Brain microvascular endothelial cell (primary cell): ENCODE data around the gene CREB1.
"Not testable (repeated sequence)": the region's sequence is repeated elsewhere in the genome, so short reads cannot be mapped to it uniquely, and the experiment has no call there.

Source experiments
- DNase-seq: peaks from one replicate; pipeline ENCODE4 v3.0.0-alpha.2; 2020
- H3K27ac ChIP-seq: fragments of 250-450 bp; sonication (Bioruptor Pico); 2 replicates; pipeline ENCODE4 v1.5.1; 2020; ENCODE audit warnings: mild to moderate bottlenecking, moderate library complexity
- H3K27me3 ChIP-seq: fragments of 250-450 bp; sonication (Bioruptor Pico); replicated peaks from 2 replicates; pipeline ENCODE4 v1.5.1; 2020; ENCODE audit warnings: mild to moderate bottlenecking
- H3K36me3 ChIP-seq: fragments of 250-450 bp; sonication (Bioruptor Pico); replicated peaks from 2 replicates; pipeline ENCODE4 v1.5.1; 2020; ENCODE audit warnings: mild to moderate bottlenecking
- H3K4me3 ChIP-seq: 2 replicates; pipeline ENCODE4 v1.5.1; 2011; ENCODE audit warnings: low read depth, mild to moderate bottlenecking, control low read depth, low read length, moderate library complexity
- in situ Hi-C: cut with HindIII; loops from 2 replicates; pipeline ENCODE4 v1.10.0; 2017; ENCODE audit warnings: low sequenced_read_pairs, low pct_ligation_motif_present
- TF ChIP-seq, protein P1 (sequence below): IDR thresholded peaks from 2 replicates; pipeline ENCODE4 v1.5.1; 2011; ENCODE audit warnings: low read depth, mild to moderate bottlenecking, moderate library complexity, low read length, control low read depth, inconsistent platforms; ENCODE audit errors: missing control alignments

The CREB1 gene

DNA sequence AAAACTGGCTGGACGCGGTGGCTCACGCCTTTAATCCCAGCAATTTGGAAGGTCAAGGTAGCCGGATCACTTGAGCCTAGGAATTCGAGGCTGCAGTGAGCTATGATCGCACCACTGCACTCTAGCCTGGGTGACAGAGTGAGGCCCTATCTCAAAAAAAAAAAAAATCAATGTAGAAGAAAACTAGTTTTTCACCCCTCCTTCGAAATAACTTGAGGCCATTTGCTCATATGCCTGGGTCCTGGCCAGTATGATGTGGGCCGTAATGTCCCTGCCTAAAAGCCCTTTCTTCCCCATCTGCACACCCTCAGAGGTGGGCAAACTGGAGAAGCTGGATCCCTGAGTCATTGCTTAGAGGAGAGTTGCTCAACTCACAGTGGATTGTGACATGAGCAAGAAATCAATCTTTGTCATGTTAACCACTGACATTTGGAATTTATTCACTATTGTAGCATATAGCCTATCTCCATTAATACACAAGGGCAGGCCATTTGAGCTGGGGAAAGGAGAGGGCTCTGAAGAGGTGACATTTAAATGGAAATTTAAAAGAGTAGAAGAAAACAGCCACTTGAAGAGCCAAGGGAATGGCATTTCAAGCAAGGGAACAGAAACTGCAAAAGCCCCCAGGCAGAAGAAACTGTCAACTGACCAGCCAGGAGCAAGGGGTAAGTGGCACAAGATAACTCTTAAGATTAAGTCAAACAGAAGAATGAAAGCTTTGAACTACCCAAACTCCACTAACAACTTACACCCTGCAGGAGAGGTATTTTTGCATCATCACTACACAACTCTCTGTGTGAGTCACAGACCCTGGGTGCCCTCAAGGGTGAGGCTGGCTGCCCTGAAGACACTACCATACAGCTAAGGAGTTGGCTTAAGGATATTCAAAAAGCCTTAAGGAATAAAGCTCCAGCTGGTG is 103.1 kb downstream of the CREB1 start:
- TF ChIP-seq, protein P1, sequence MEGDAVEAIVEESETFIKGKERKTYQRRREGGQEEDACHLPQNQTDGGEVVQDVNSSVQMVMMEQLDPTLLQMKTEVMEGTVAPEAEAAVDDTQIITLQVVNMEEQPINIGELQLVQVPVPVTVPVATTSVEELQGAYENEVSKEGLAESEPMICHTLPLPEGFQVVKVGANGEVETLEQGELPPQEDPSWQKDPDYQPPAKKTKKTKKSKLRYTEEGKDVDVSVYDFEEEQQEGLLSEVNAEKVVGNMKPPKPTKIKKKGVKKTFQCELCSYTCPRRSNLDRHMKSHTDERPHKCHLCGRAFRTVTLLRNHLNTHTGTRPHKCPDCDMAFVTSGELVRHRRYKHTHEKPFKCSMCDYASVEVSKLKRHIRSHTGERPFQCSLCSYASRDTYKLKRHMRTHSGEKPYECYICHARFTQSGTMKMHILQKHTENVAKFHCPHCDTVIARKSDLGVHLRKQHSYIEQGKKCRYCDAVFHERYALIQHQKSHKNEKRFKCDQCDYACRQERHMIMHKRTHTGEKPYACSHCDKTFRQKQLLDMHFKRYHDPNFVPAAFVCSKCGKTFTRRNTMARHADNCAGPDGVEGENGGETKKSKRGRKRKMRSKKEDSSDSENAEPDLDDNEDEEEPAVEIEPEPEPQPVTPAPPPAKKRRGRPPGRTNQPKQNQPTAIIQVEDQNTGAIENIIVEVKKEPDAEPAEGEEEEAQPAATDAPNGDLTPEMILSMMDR, result no peak
- Histone ChIP-seq H3K36me3 (no peaks in the 10 kb centered on the region), H3K27me3 (no peaks in the 10 kb centered on the region), H3K4me3 (no peak overlapping the region), H3K27ac (no peak overlapping the region)
- in situ Hi-C loops, result no loop called here
- DNase-seq, result peak; percentile 43

DNA sequence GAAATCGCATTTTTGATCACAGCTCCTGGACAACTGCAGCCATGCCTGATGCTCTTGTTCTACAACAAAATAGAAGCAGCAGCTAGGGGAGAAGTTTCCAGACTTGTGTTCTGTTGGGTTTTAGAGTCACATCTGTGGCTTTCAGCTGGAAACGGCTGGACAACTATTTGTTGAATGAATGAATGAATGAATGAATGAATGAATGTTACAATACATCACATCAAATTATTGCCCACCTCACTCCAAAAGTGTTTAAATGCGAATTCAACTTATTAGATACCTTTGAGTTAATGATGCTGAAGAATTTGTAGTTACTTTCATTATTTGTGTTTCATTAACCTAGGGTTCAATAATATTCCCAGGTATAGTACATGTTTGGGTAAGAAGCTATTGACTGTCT is 103.9 kb downstream of the CREB1 start:
- TF ChIP-seq, protein P1, result no peak
- H3K27ac ChIP-seq, result no peak overlapping the region
- no peak overlapping the region for H3K4me3 ChIP-seq
- in situ Hi-C loops, result no loop called here
- no peak for DNase-seq
- H3K36me3 ChIP-seq, result no peaks in the 10 kb centered on the region
- no peaks in the 10 kb centered on the region for H3K27me3 ChIP-seq

DNA sequence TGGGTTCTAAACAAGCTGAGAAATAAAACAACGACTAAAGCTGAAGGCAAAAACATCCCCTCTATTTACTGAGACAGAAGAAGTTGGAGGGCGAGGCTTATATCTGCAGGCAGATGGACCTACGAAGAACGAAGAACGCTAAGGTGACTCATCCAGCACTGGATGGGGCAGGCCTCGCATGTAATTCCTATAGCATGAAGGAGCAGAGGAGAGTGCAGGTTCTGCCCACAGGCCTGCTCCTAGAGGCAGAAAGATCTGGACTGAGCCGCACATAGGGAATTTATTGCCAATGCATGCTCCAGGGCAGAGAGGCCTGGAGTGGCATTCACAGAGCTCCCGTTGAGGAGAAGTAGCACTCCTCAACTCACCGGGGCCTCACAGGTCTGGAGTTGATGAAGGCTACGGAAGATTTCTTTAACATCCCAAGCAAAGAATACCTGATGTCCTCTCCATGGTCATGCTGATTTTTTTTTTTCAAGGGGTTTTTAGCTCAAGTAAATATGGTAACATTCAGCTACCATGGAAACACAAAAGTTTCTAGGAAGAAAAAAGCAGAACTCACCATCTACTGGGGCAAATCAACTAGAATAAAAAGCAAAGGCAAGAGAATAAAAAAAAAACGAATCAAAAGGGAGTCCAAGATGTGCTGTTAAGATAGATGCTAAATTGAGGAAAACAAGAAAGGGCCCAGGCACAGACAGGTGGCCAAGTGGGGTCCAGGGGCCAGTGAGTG is 105.9 kb downstream of the CREB1 start:
- no peak overlapping the region for H3K4me3 ChIP-seq
- no peak overlapping the region for H3K27ac ChIP-seq
- peak; percentile 70 for DNase-seq
- in situ Hi-C loops, result no loop called here
- no peaks in the 10 kb centered on the region for H3K36me3 ChIP-seq
- no peaks in the 10 kb centered on the region for H3K27me3 ChIP-seq
- TF ChIP-seq, protein P1, result peak; percentile 9

DNA sequence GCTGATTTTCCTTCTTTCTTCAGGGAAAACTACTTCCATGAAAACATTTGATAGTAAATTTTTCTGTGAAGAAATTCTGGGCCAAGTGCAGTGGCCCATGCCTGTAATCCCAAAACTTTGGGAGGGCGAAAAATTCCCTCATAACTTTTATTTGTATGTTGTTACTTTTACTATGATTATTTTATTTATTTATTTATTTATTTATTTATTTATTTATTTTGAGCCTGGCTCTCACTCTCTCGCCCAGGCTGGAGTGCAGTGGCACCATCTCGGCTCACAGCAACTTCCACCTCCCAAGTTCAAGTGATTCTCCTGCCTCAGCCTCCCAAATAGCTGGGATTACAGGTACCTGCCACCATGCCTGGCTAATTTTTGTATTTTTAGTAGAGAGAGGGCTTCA is 109.5 kb downstream of the CREB1 start:
- H3K4me3 ChIP-seq, in situ Hi-C loops, H3K36me3 ChIP-seq, DNase-seq, H3K27me3 ChIP-seq, H3K27ac ChIP-seq: not testable (repeated sequence)

DNA sequence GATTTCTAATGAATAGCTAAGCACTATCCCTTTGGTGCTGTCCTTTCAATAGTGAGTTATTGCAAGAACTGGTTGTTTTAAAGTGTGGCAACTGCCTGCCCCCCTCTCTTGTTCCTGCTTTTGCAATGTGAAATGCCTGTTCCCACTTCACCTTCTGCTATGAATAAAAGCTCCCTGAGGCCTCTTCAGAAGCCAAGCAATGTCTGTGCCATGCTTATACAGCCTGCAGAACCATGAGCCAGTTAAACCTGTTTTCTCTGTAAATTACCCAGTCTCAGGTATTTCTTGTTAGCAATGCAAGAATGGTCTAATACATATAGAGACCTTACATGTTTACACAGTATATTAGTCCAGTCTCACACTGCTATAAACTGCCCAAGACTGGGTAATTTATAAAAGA is 110.4 kb downstream of the CREB1 start:
- Histone ChIP-seq H3K36me3 (no peaks in the 10 kb centered on the region), H3K4me3 (no peak overlapping the region), H3K27ac (no peak overlapping the region), H3K27me3 (no peaks in the 10 kb centered on the region)
- in situ Hi-C loops, result no loop called here
- TF ChIP-seq, protein P1, result no peak
- DNase-seq, result no peak

DNA sequence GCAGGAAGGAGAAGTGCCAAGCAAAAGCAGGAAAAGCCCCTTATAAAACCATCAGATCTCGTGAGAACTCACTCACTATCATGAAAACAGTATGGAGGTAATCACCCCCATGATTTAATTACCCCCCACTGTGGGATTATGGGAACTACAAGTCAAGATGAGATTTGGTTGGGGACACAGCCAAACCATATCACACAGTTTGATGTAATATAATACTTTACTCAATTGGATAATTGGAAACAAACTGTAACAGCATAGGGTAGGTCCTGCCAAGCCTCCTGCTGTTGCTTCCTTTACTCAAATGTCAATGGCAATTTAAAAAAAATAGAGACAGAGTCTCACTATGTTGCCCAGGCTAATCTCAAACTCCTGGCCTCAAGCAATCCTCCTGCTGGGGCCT is 110.9 kb downstream of the CREB1 start:
- TF ChIP-seq, protein P1, result no peak

More for the DNA sequence above, 110.9 kb downstream of the CREB1 start:
- Histone ChIP-seq H3K27ac (no peak overlapping the region), H3K36me3 (no peaks in the 10 kb centered on the region), H3K27me3 (no peaks in the 10 kb centered on the region), H3K4me3 (no peak overlapping the region)
- no peak for DNase-seq
- in situ Hi-C loops, result no loop called here
